GM19239 (cell line): ENCODE results near the gene MAPK8IP3.

ENCODE experiments used
- DNase-seq: peaks from one replicate; pipeline ENCODE4 v3.0.0; 2011; ENCODE audit warnings: low spot score; ENCODE audit not compliant: insufficient read length
- FAIRE-seq: peaks from 2 replicates; lab custom pipeline; 2011; peaks lifted over from hg19 to GRCh38; lab: Jason Lieb, UNC

The MAPK8IP3 gene

GRCh38 chr16:1705688-1706385 is at the start of gene MAPK8IP3:
TSS of gene MAPK8IP3 (plus strand) at chr16:1706195. CDS start at chr16:1706340, 145 bp downstream.
- FAIRE-seq = peak; percentile 90
- DNase-seq = peak; percentile 98

- DNase-seq = no peak
- FAIRE-seq = no peak
Observed at GRCh38 chr16:1656808-1657617, 49.0 kb upstream of the MAPK8IP3 start.

GRCh38 chr16:1657841-1658240 is 48.2 kb upstream of the MAPK8IP3 start:
- DNase-seq (no peak), FAIRE-seq (no peak)

GRCh38 chr16:1659031-1659430 is 47.0 kb upstream of the MAPK8IP3 start:
- FAIRE-seq = no peak
- no peak for DNase-seq

- no peak for FAIRE-seq
- DNase-seq = no peak
Observed at GRCh38 chr16:1661826-1662225, 44.2 kb upstream of the MAPK8IP3 start.

- FAIRE-seq = no peak
- no peak for DNase-seq
Observed at GRCh38 chr16:1662543-1662942, 43.5 kb upstream of the MAPK8IP3 start.

GRCh38 chr16:1665829-1666228 is 40.2 kb upstream of the MAPK8IP3 start:
- no peak for DNase-seq
- FAIRE-seq = no peak

GRCh38 chr16:1666316-1666715 is 39.7 kb upstream of the MAPK8IP3 start:
- DNase-seq (no peak), FAIRE-seq (no peak)

- DNase-seq (no peak), FAIRE-seq (no peak)
Observed at GRCh38 chr16:1667271-1667670, 38.7 kb upstream of the MAPK8IP3 start.

GRCh38 chr16:1667916-1668315 is 38.1 kb upstream of the MAPK8IP3 start:
- FAIRE-seq (no peak), DNase-seq (no peak)

GRCh38 chr16:1668612-1669319 is 37.2 kb upstream of the MAPK8IP3 start:
- no peak for FAIRE-seq
- no peak for DNase-seq

GRCh38 chr16:1669698-1670097 is 36.3 kb upstream of the MAPK8IP3 start:
- DNase-seq (no peak), FAIRE-seq (no peak)

GRCh38 chr16:1670371-1670770 is 35.6 kb upstream of the MAPK8IP3 start:
- FAIRE-seq = no peak

GRCh38 chr16:1670866-1671265 is 35.1 kb upstream of the MAPK8IP3 start:
- DNase-seq (no peak), FAIRE-seq (no peak)

More at GRCh38 chr16:1670371-1670770, 35.6 kb upstream of the MAPK8IP3 start:
- DNase-seq = no peak

GRCh38 chr16:1673424-1674151 is 32.4 kb upstream of the MAPK8IP3 start:
- no peak for FAIRE-seq
- DNase-seq = no peak

GRCh38 chr16:1674306-1674705 is 31.7 kb upstream of the MAPK8IP3 start:
- FAIRE-seq = no peak
- no peak for DNase-seq

- no peak for DNase-seq
- FAIRE-seq = no peak
Observed at GRCh38 chr16:1674751-1675664, 31.0 kb upstream of the MAPK8IP3 start.

- DNase-seq (no peak), FAIRE-seq (no peak)
Observed at GRCh38 chr16:1676661-1677060, 29.3 kb upstream of the MAPK8IP3 start.

GRCh38 chr16:1677339-1677738 is 28.7 kb upstream of the MAPK8IP3 start:
- FAIRE-seq (no peak), DNase-seq (no peak)
